ENCODE measurements around the gene ZNF595.
A peak's percentile ranks its signal among the peaks of the same experiment; 100 is the strongest.
"Not testable (repeated sequence)": the region's sequence is repeated elsewhere in the genome, so short reads cannot be mapped to it uniquely, and the experiment has no call there.

ZNF595 gene

GRCh38 chr4:52804-53479 lies at the start of gene ZNF595:
Gene ZNF595 (plus strand): TSS chr4:53321. CDS start chr4:53489, 168 bp downstream.
- not testable (repeated sequence) for H4K20me1 ChIP-seq (ENCODE audit: control insufficient read depth, insufficient read depth, low read depth, low read length); H3K27me3 ChIP-seq (ENCODE audit: control insufficient read depth, low read length); H3K27ac ChIP-seq (ENCODE audit: low read depth, low read length); H3K9me3 ChIP-seq (ENCODE audit: control insufficient read depth, insufficient read depth, low read length); H3K36me3 ChIP-seq (ENCODE audit: control insufficient read depth, low read length); H3F3A ChIP-seq (ENCODE audit: control insufficient read depth, insufficient read depth); H3K9me2 ChIP-seq (replicated peaks; ENCODE audit: control insufficient read depth, low read length); H3K4me2 ChIP-seq (ENCODE audit: low read length); H3K79me2 ChIP-seq (ENCODE audit: control insufficient read depth, low read length)
- H3K4me3 ChIP-seq (ENCODE audit: low read length) = peak within 1 kb of the TSS; percentile 41; the same call in 1 of the 2 replicates
- H3K4me1 ChIP-seq (ENCODE audit: control insufficient read depth, low read length) = peaks cover 16% of the 10 kb centered on the region

DNA sequence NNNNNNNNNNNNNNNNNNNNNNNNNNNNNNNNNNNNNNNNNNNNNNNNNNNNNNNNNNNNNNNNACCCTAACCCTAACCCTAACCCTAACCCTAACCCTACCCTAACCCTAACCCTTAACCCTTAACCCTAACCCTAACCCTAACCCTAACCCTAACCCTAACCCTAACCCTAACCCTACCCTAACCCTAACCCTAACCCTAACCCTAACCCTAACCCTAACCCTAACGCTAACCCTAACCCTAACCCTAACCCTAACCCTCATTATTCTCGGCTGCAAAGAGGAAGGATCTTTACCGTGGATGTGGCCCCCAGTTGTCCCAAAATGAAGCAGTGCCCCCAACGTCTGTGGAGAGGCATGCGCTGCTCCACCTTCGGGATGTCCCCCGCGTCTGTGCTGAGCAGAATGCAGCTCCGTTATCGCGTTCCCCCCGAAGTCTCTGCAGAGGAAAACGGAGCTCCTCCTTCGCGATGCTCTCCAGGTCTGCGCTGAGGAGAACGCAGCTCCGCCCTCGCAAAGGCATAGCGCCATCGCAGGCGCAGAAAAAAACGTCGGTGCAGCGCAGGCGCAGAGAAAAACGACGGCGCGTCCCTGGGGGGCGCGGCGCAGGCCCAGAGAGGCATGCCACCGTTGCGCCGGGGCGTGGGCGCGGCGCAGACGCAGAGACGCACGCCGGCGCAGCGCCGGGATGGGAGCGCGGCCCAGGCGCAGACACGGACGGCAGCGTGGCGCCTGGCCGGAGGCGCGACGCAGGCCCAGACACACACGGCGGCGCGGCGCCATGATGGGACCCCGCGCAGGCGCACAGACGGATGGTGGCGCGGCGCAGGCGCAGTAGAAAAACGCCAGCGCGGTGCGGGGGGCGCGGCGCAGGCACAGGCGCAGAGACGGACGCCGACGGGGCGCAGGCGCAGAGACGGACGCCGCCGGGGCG lies 42.9 kb upstream of the ZNF595 start:
- not testable (repeated sequence) for H3K36me3 ChIP-seq (ENCODE audit: control insufficient read depth, low read length); H3F3A ChIP-seq (ENCODE audit: control insufficient read depth, insufficient read depth); H3K9me2 ChIP-seq (replicated peaks; ENCODE audit: control insufficient read depth, low read length); H3K4me2 ChIP-seq (ENCODE audit: low read length); H4K20me1 ChIP-seq (ENCODE audit: control insufficient read depth, insufficient read depth, low read depth, low read length); H3K9me3 ChIP-seq (ENCODE audit: control insufficient read depth, insufficient read depth, low read length); H3K4me1 ChIP-seq (ENCODE audit: control insufficient read depth, low read length); H3K27me3 ChIP-seq (ENCODE audit: control insufficient read depth, low read length); H3K79me2 ChIP-seq (ENCODE audit: control insufficient read depth, low read length); H3K27ac ChIP-seq (ENCODE audit: low read depth, low read length); H3K4me3 ChIP-seq (ENCODE audit: low read length)

DNA sequence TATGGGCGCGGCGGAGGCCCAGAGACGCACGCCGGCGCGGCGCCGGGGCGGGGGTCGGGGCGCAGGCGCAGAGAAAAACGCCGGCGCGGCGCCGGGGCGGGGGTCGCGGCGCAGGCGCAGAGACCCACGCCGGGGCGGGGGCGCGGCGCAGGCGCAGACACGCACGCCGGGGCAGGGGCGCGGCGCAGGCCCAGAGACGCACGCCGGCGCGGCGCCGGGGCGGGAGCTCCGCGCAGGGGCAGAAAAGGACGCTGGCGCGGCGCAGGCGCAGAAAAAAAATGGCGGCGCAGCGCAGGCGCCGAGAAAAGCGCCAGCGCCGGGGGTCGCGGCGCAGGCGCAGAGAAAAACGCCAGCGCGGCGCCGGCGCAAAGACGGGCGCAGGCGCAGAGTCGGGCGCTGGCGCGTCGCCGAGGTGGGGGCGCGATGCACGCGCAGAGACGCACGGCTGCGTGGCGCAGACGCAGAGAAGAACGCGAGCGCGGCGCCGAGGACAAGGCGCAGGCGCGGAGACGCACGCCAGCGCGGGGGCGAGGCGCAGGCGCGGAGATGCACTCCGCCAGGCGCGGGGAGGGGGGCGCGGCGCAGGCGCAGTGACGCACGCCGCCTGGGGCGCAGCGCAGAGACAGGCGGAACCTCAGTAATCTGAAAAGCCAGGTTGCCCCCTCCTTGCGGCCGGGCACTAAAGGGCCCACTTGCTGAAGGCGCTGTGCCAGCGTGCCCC lies 41.9 kb upstream of the ZNF595 start:
- H3K4me3 ChIP-seq (ENCODE audit: low read length); H3K9me2 ChIP-seq (replicated peaks; ENCODE audit: control insufficient read depth, low read length); H4K20me1 ChIP-seq (ENCODE audit: control insufficient read depth, insufficient read depth, low read depth, low read length); H3K36me3 ChIP-seq (ENCODE audit: control insufficient read depth, low read length); H3K4me2 ChIP-seq (ENCODE audit: low read length); H3F3A ChIP-seq (ENCODE audit: control insufficient read depth, insufficient read depth); H3K27me3 ChIP-seq (ENCODE audit: control insufficient read depth, low read length); H3K79me2 ChIP-seq (ENCODE audit: control insufficient read depth, low read length); H3K9me3 ChIP-seq (ENCODE audit: control insufficient read depth, insufficient read depth, low read length); H3K27ac ChIP-seq (ENCODE audit: low read depth, low read length); H3K4me1 ChIP-seq (ENCODE audit: control insufficient read depth, low read length): not testable (repeated sequence)

DNA sequence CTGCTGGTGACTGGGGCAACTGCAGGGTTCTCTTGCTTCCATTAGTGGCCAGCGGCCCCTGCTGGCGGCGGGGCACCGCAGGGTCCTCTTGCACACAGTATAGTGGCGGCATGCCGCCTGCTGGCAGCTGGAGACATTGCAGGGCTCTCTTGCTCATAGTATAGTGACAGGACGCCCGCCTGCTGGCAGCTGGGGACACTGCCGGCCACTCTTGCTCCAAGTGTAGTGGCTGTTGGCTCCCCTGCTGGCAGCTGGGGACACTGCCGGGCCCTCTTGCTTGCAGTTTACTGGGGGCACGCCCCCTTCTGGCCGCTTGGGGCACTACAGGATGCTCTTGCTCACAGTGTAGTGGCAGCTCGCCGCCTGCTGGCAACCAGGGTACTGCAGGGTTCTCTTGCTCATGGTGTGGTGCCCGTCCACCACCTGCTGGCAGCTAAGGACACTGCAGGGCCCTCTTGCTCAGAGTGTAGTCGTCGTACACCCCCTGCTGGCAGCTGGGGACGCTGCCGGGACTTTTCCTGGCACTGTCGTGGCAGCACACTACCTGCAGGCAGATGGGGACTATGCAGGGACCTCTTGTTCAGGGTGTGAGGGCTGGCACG lies 41.2 kb upstream of the ZNF595 start:
- not testable (repeated sequence) for H3K9me2 ChIP-seq (replicated peaks; ENCODE audit: control insufficient read depth, low read length); H4K20me1 ChIP-seq (ENCODE audit: control insufficient read depth, insufficient read depth, low read depth, low read length); H3K27ac ChIP-seq (ENCODE audit: low read depth, low read length); H3K9me3 ChIP-seq (ENCODE audit: control insufficient read depth, insufficient read depth, low read length); H3K4me3 ChIP-seq (ENCODE audit: low read length); H3K4me2 ChIP-seq (ENCODE audit: low read length); H3K4me1 ChIP-seq (ENCODE audit: control insufficient read depth, low read length); H3F3A ChIP-seq (ENCODE audit: control insufficient read depth, insufficient read depth); H3K27me3 ChIP-seq (ENCODE audit: control insufficient read depth, low read length); H3K79me2 ChIP-seq (ENCODE audit: control insufficient read depth, low read length); H3K36me3 ChIP-seq (ENCODE audit: control insufficient read depth, low read length)
- TF ChIP-seq CTCF (IDR thresholded peaks at IDR 0.05; ENCODE audit: low read depth, low read length, poor library complexity, severe bottlenecking) = peak; percentile 64

GRCh38 chr4:18128-18527 lies 35.0 kb upstream of the ZNF595 start:
- H3K36me3 ChIP-seq (ENCODE audit: control insufficient read depth, low read length); H3K4me3 ChIP-seq (ENCODE audit: low read length); H3K27ac ChIP-seq (ENCODE audit: low read depth, low read length); H3K9me3 ChIP-seq (ENCODE audit: control insufficient read depth, insufficient read depth, low read length); H3K9me2 ChIP-seq (replicated peaks; ENCODE audit: control insufficient read depth, low read length); H3F3A ChIP-seq (ENCODE audit: control insufficient read depth, insufficient read depth); H3K27me3 ChIP-seq (ENCODE audit: control insufficient read depth, low read length); H4K20me1 ChIP-seq (ENCODE audit: control insufficient read depth, insufficient read depth, low read depth, low read length); H3K79me2 ChIP-seq (ENCODE audit: control insufficient read depth, low read length); H3K4me2 ChIP-seq (ENCODE audit: low read length); H3K4me1 ChIP-seq (ENCODE audit: control insufficient read depth, low read length): not testable (repeated sequence)

DNA sequence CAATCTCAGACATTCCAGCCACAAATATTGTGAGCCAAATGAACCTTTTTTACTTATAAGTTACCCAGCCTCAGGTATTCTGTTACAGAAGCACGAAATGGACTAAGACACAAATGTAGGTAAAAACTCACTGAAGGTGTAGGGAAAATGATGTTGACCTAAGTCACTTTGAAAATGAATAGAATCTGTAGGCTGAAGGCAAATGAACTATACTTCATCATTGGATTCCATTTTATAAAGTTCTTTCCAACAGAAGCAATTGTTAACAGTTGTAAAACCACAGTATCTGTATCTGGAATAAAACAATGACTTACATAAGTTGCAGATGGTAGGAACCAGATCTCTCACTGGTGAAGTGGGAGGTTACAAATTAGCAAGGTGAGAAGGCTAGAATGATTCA lies 34.5 kb upstream of the ZNF595 start:
- H3K4me3 ChIP-seq (ENCODE audit: low read length); H3K4me1 ChIP-seq (ENCODE audit: control insufficient read depth, low read length); H3F3A ChIP-seq (ENCODE audit: control insufficient read depth, insufficient read depth); H3K4me2 ChIP-seq (ENCODE audit: low read length); H3K9me2 ChIP-seq (replicated peaks; ENCODE audit: control insufficient read depth, low read length); H4K20me1 ChIP-seq (ENCODE audit: control insufficient read depth, insufficient read depth, low read depth, low read length); H3K36me3 ChIP-seq (ENCODE audit: control insufficient read depth, low read length); H3K27ac ChIP-seq (ENCODE audit: low read depth, low read length); H3K9me3 ChIP-seq (ENCODE audit: control insufficient read depth, insufficient read depth, low read length); H3K27me3 ChIP-seq (ENCODE audit: control insufficient read depth, low read length); H3K79me2 ChIP-seq (ENCODE audit: control insufficient read depth, low read length): not testable (repeated sequence)

DNA sequence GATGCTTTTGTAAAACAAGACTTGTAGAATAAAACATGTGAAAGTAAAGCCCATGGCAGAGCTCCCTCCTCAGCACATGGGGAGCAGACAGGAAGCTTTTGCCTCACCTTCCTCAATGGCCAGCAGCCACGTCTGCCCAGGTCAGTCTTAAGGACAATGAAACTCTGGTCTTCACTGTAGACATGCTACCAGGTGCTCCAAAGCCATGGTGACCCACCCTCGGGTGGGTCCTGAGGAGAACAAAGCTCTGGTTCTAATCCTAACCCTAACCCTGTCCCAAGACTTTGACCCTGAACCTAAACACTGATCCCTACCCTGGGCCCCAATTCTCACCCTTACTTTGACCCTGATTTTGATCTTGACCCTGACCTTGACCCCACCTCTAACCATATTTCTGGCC lies 30.2 kb upstream of the ZNF595 start:
- H4K20me1 ChIP-seq (ENCODE audit: control insufficient read depth, insufficient read depth, low read depth, low read length); H3K27me3 ChIP-seq (ENCODE audit: control insufficient read depth, low read length); H3K9me2 ChIP-seq (replicated peaks; ENCODE audit: control insufficient read depth, low read length); H3K4me3 ChIP-seq (ENCODE audit: low read length); H3K4me1 ChIP-seq (ENCODE audit: control insufficient read depth, low read length); H3K27ac ChIP-seq (ENCODE audit: low read depth, low read length); H3K79me2 ChIP-seq (ENCODE audit: control insufficient read depth, low read length); H3K4me2 ChIP-seq (ENCODE audit: low read length); H3K36me3 ChIP-seq (ENCODE audit: control insufficient read depth, low read length); H3F3A ChIP-seq (ENCODE audit: control insufficient read depth, insufficient read depth); H3K9me3 ChIP-seq (ENCODE audit: control insufficient read depth, insufficient read depth, low read length): not testable (repeated sequence)
